ENCODE results near the gene MAP2. TPM values are rescaled to one million over a fixed set of nuclear protein-coding genes. Genes with fewer than 3 reads are reported as not detected.

The MAP2 gene
- total RNA-seq, 4 donors from 2014 or later = 7.4 to 124 (median 59.9) TPM

DNA sequence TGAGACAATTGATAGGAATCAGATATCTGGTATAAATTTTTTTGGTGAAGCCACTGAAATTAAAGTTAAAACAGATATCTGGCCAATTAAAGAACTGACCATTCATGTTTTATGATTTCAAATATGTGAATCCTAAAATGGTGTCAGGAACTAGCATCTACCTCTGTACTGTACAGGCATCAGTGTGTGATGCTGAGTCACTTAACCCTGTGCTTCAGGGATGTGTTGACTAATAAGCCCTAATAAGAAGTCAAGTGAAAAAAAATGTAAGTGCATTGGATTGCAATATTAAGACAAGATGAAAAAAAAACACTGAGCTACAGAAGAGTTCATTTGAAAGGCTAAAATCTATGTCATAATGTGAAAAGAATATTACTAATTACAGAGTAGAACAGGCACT, 338.7 kb downstream of the MAP2 start:
- Histone ChIP-seq H3K27me3 (no peaks in the 10 kb centered on the region), H3K36me3 (no peaks in the 10 kb centered on the region), H3K9me3 (peaks cover 0 to 6% (median 0%) of the 10 kb centered on the region in 3 donors), H3K27ac (no peak overlapping the region), H3K4me3 (no peak overlapping the region), H3K4me1 (no peaks in the 10 kb centered on the region)
- TF ChIP-seq CTCF (IDR thresholded peaks at IDR 0.05) = no peak
- ATAC-seq = no peak

GRCh38 chr2:209763106-209763505, 339.3 kb downstream of the MAP2 start:
- TF ChIP-seq POLR2A (IDR thresholded peaks at IDR 0.05) = no peak
- no peak for TF ChIP-seq POLR2AphosphoS5 (IDR thresholded peaks at IDR 0.05)
- TF ChIP-seq EP300 (IDR thresholded peaks at IDR 0.05) = no peak
- no peak for TF ChIP-seq CTCF (IDR thresholded peaks at IDR 0.05)
- Histone ChIP-seq H3K4me1 (no peaks in the 10 kb centered on the region), H3K27me3 (peaks cover 5% of the 10 kb centered on the region), H3K27ac (no peak overlapping the region), H3K36me3 (no peaks in the 10 kb centered on the region), H3K4me3 (no peak overlapping the region), H3K9me3 (peaks cover 0 to 6% (median 0%) of the 10 kb centered on the region in 3 donors)
- 50% methylated on average over 3 of the region's 3 CpGs for WGBS, 2 donors (ENCODE audit: low coverage in 1 of 2)
- no peak for ATAC-seq

DNA sequence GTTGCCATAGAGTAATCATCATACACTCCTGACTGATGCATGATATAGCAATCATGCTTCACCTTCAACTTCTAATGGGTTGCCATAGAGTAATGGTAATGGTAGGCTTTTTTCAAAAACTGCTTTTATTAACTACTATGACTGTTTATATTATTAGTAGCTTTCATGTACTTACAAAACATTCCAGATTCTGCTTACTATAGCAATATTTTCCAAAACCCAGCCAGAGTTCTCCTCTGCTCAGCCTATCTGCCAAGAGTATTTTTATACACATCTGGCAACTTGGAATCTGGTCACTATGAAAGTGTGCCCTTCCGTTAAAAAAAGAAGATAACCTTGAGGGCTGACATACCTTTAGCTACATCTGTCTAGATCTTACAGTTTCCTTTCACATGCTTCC, 342.8 kb downstream of the MAP2 start:
- Histone ChIP-seq H3K27me3 (peaks cover 35% of the 10 kb centered on the region), H3K4me1 (peaks cover 0 to 5% (median 4%) of the 10 kb centered on the region in 3 donors), H3K36me3 (no peaks in the 10 kb centered on the region), H3K9me3 (no peaks in the 10 kb centered on the region), H3K4me3 (no peak overlapping the region), H3K27ac (no peak overlapping the region)
- 67 to 75% methylated on average over 1 of the region's 1 CpG for WGBS, 2 donors (ENCODE audit: low coverage in 1 of 2)
- no peak for ATAC-seq
- TF ChIP-seq POLR2AphosphoS5 (IDR thresholded peaks at IDR 0.05) (no peak), EP300 (IDR thresholded peaks at IDR 0.05) (no peak), POLR2A (IDR thresholded peaks at IDR 0.05) (no peak), CTCF (IDR thresholded peaks at IDR 0.05) (no peak)

DNA sequence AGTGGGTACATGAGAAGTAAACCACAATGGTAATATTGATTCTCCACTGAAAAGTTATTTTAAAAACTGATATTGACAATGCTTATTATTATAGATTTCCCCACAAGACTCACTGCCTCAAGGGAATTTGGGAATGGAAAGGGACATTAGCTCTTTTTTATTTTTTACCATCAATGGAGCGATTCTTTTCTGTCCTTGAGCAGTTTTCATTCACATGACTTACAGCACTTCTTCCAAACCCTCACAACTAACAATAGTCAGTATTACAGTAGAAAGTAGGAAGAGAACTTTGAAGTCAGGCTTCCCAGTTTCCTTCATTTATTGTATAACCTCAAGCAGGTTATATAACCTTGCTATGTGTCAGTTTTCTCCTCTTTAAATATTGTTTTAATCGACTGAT, 343.5 kb downstream of the MAP2 start:
- Histone ChIP-seq H3K4me1 (peaks cover 0 to 10% (median 7%) of the 10 kb centered on the region in 3 donors), H3K4me3 (no peak overlapping the region), H3K27me3 (peaks cover 42% of the 10 kb centered on the region), H3K27ac (no peak overlapping the region), H3K36me3 (no peaks in the 10 kb centered on the region), H3K9me3 (no peaks in the 10 kb centered on the region)
- WGBS, 2 donors (ENCODE audit: low coverage in 1 of 2) = 52 to 74% methylated on average over 2 of the region's 2 CpGs
- TF ChIP-seq POLR2A (IDR thresholded peaks at IDR 0.05) = no peak
- no peak for TF ChIP-seq EP300 (IDR thresholded peaks at IDR 0.05)
- no peak for TF ChIP-seq CTCF (IDR thresholded peaks at IDR 0.05)
- TF ChIP-seq POLR2AphosphoS5 (IDR thresholded peaks at IDR 0.05) = no peak
- no peak for ATAC-seq

GRCh38 chr2:209768557-209768956, 344.7 kb downstream of the MAP2 start:
- no peak for TF ChIP-seq CTCF (IDR thresholded peaks at IDR 0.05)
- TF ChIP-seq POLR2A (IDR thresholded peaks at IDR 0.05) = no peak
- no peak for TF ChIP-seq POLR2AphosphoS5 (IDR thresholded peaks at IDR 0.05)
- no peak for TF ChIP-seq EP300 (IDR thresholded peaks at IDR 0.05)
- no peak overlapping the region for H3K4me3 ChIP-seq
- no peak for ATAC-seq
- H3K4me1 ChIP-seq = peaks cover 0 to 10% (median 7%) of the 10 kb centered on the region in 3 donors
- H3K27ac ChIP-seq = no peak overlapping the region
- no peaks in the 10 kb centered on the region for H3K9me3 ChIP-seq
- H3K36me3 ChIP-seq = no peaks in the 10 kb centered on the region
- H3K27me3 ChIP-seq = peaks cover 50% of the 10 kb centered on the region
